HG03045 (cell line): ENCODE data around the gene EPB41L4A.
A peak's percentile ranks its signal among the peaks of the same experiment; 100 is the strongest.

Experiments used
- ATAC-seq: cut with Tn5 transposase; IDR thresholded peaks from one replicate; pipeline ENCODE4 v1.9.1; 2021; ENCODE audit warnings: mild to moderate bottlenecking, moderate library complexity; ENCODE audit not compliant: unreplicated experiment

Gene EPB41L4A

GRCh38 chr5:112356178-112356956 lies 62.7 kb downstream of the EPB41L4A start:
- no peak for ATAC-seq

- no peak for ATAC-seq
Observed at GRCh38 chr5:112355058-112355685, 63.9 kb downstream of the EPB41L4A start.

- ATAC-seq: no peak
Observed at GRCh38 chr5:112353678-112354077, 65.4 kb downstream of the EPB41L4A start.

GRCh38 chr5:112351225-112351624 lies 67.9 kb downstream of the EPB41L4A start:
- ATAC-seq: no peak

- no peak for ATAC-seq
Observed at GRCh38 chr5:112350626-112351025, 68.5 kb downstream of the EPB41L4A start.

GRCh38 chr5:112349371-112349770 lies 69.7 kb downstream of the EPB41L4A start:
- ATAC-seq: no peak

GRCh38 chr5:112348915-112349314 lies 70.2 kb downstream of the EPB41L4A start:
- ATAC-seq: no peak

- ATAC-seq: no peak
Observed at GRCh38 chr5:112348387-112348786, 70.7 kb downstream of the EPB41L4A start.

GRCh38 chr5:112346411-112347044 lies 72.5 kb downstream of the EPB41L4A start:
- no peak for ATAC-seq

- ATAC-seq: no peak
Observed at GRCh38 chr5:112344540-112344939, 74.5 kb downstream of the EPB41L4A start.

- no peak for ATAC-seq
Observed at GRCh38 chr5:112342389-112342788, 76.7 kb downstream of the EPB41L4A start.

GRCh38 chr5:112339761-112340160 lies 79.3 kb downstream of the EPB41L4A start:
- no peak for ATAC-seq

- no peak for ATAC-seq
Observed at GRCh38 chr5:112338681-112339337, 80.3 kb downstream of the EPB41L4A start.

- ATAC-seq: no peak
Observed at GRCh38 chr5:112333331-112333781, 85.7 kb downstream of the EPB41L4A start.

GRCh38 chr5:112331892-112332291 lies 87.2 kb downstream of the EPB41L4A start:
- no peak for ATAC-seq

GRCh38 chr5:112329419-112330090 lies 89.5 kb downstream of the EPB41L4A start:
- ATAC-seq: peak; percentile 85

- ATAC-seq: no peak
Observed at GRCh38 chr5:112323166-112323565, 95.9 kb downstream of the EPB41L4A start.

- ATAC-seq: no peak
Observed at GRCh38 chr5:112320408-112320807, 98.7 kb downstream of the EPB41L4A start.

- ATAC-seq: no peak
Observed at GRCh38 chr5:112318346-112318745, 100.7 kb downstream of the EPB41L4A start.

- ATAC-seq: no peak
Observed at GRCh38 chr5:112317866-112318265, 101.2 kb downstream of the EPB41L4A start.

GRCh38 chr5:112316731-112317130 lies 102.3 kb downstream of the EPB41L4A start:
- no peak for ATAC-seq
